ENCODE results near the gene ENTPD8.

ENTPD8 gene

GRCh38 chr9:137402746-137403145 is 38.4 kb downstream of the ENTPD8 start:
- no peak overlapping the region for H3K4me3 ChIP-seq (ENCODE audit: insufficient read depth, low read depth, low read length, poor library complexity, severe bottlenecking)
- H3K9me3 ChIP-seq (ENCODE audit: control insufficient read depth, low read length) = no peaks in the 10 kb centered on the region
- no peak overlapping the region for H3K27ac ChIP-seq (ENCODE audit: insufficient read depth, low read length, poor library complexity, severe bottlenecking)
- no peaks in the 10 kb centered on the region for H3K27me3 ChIP-seq (replicated peaks; ENCODE audit: control insufficient read depth, insufficient read depth, low read length, poor library complexity, severe bottlenecking)
- H3K36me3 ChIP-seq (ENCODE audit: control insufficient read depth, insufficient read depth, low read length) = no peaks in the 10 kb centered on the region
- peaks cover 14% of the 10 kb centered on the region for H3K4me1 ChIP-seq (ENCODE audit: control insufficient read depth, insufficient read depth, low read length, poor library complexity, severe bottlenecking)
- no peak for DNase-seq

- Histone ChIP-seq H3K4me3 (ENCODE audit: insufficient read depth, low read depth, low read length, poor library complexity, severe bottlenecking) (no peak overlapping the region), H3K27ac (ENCODE audit: insufficient read depth, low read length, poor library complexity, severe bottlenecking) (no peak overlapping the region), H3K27me3 (replicated peaks; ENCODE audit: control insufficient read depth, insufficient read depth, low read length, poor library complexity, severe bottlenecking) (no peaks in the 10 kb centered on the region), H3K36me3 (ENCODE audit: control insufficient read depth, insufficient read depth, low read length) (no peaks in the 10 kb centered on the region), H3K4me1 (ENCODE audit: control insufficient read depth, insufficient read depth, low read length, poor library complexity, severe bottlenecking) (no peaks in the 10 kb centered on the region), H3K9me3 (ENCODE audit: control insufficient read depth, low read length) (no peaks in the 10 kb centered on the region)
- DNase-seq = no peak
These were observed 42.3 kb downstream of the ENTPD8 start for GRCh38 chr9:137398561-137399468.

GRCh38 chr9:137397675-137398423 is 43.3 kb downstream of the ENTPD8 start:
- H3K4me3 ChIP-seq (ENCODE audit: insufficient read depth, low read depth, low read length, poor library complexity, severe bottlenecking) = no peak overlapping the region
- H3K27ac ChIP-seq (ENCODE audit: insufficient read depth, low read length, poor library complexity, severe bottlenecking) = no peak overlapping the region
- no peaks in the 10 kb centered on the region for H3K36me3 ChIP-seq (ENCODE audit: control insufficient read depth, insufficient read depth, low read length)
- H3K27me3 ChIP-seq (replicated peaks; ENCODE audit: control insufficient read depth, insufficient read depth, low read length, poor library complexity, severe bottlenecking) = no peaks in the 10 kb centered on the region
- H3K9me3 ChIP-seq (ENCODE audit: control insufficient read depth, low read length) = no peaks in the 10 kb centered on the region
- no peak for DNase-seq
- H3K4me1 ChIP-seq (ENCODE audit: control insufficient read depth, insufficient read depth, low read length, poor library complexity, severe bottlenecking) = no peaks in the 10 kb centered on the region

- Histone ChIP-seq H3K9me3 (ENCODE audit: control insufficient read depth, low read length) (no peaks in the 10 kb centered on the region), H3K36me3 (ENCODE audit: control insufficient read depth, insufficient read depth, low read length) (no peaks in the 10 kb centered on the region), H3K27me3 (replicated peaks; ENCODE audit: control insufficient read depth, insufficient read depth, low read length, poor library complexity, severe bottlenecking) (no peaks in the 10 kb centered on the region), H3K4me3 (ENCODE audit: insufficient read depth, low read depth, low read length, poor library complexity, severe bottlenecking) (no peak overlapping the region), H3K4me1 (ENCODE audit: control insufficient read depth, insufficient read depth, low read length, poor library complexity, severe bottlenecking) (no peaks in the 10 kb centered on the region), H3K27ac (ENCODE audit: insufficient read depth, low read length, poor library complexity, severe bottlenecking) (no peak overlapping the region)
- no peak for DNase-seq
These were observed 44.4 kb downstream of the ENTPD8 start for GRCh38 chr9:137396634-137397367.

GRCh38 chr9:137396227-137396626 is 44.9 kb downstream of the ENTPD8 start:
- Histone ChIP-seq H3K4me1 (ENCODE audit: control insufficient read depth, insufficient read depth, low read length, poor library complexity, severe bottlenecking) (no peaks in the 10 kb centered on the region), H3K9me3 (ENCODE audit: control insufficient read depth, low read length) (no peaks in the 10 kb centered on the region), H3K4me3 (ENCODE audit: insufficient read depth, low read depth, low read length, poor library complexity, severe bottlenecking) (no peak overlapping the region), H3K36me3 (ENCODE audit: control insufficient read depth, insufficient read depth, low read length) (no peaks in the 10 kb centered on the region), H3K27me3 (replicated peaks; ENCODE audit: control insufficient read depth, insufficient read depth, low read length, poor library complexity, severe bottlenecking) (no peaks in the 10 kb centered on the region), H3K27ac (ENCODE audit: insufficient read depth, low read length, poor library complexity, severe bottlenecking) (no peak overlapping the region)
- DNase-seq = no peak

- no peaks in the 10 kb centered on the region for H3K4me1 ChIP-seq (ENCODE audit: control insufficient read depth, insufficient read depth, low read length, poor library complexity, severe bottlenecking)
- H3K4me3 ChIP-seq (ENCODE audit: insufficient read depth, low read depth, low read length, poor library complexity, severe bottlenecking) = no peak overlapping the region
- DNase-seq = no peak
- H3K27me3 ChIP-seq (replicated peaks; ENCODE audit: control insufficient read depth, insufficient read depth, low read length, poor library complexity, severe bottlenecking) = no peaks in the 10 kb centered on the region
- H3K9me3 ChIP-seq (ENCODE audit: control insufficient read depth, low read length) = no peaks in the 10 kb centered on the region
- no peak overlapping the region for H3K27ac ChIP-seq (ENCODE audit: insufficient read depth, low read length, poor library complexity, severe bottlenecking)
- H3K36me3 ChIP-seq (ENCODE audit: control insufficient read depth, insufficient read depth, low read length) = no peaks in the 10 kb centered on the region
These were observed 45.5 kb downstream of the ENTPD8 start for GRCh38 chr9:137395666-137396010.

GRCh38 chr9:137394866-137395665 is 46.1 kb downstream of the ENTPD8 start:
- H3K9me3 ChIP-seq (ENCODE audit: control insufficient read depth, low read length) = no peaks in the 10 kb centered on the region
- H3K4me1 ChIP-seq (ENCODE audit: control insufficient read depth, insufficient read depth, low read length, poor library complexity, severe bottlenecking) = no peaks in the 10 kb centered on the region
- no peak overlapping the region for H3K4me3 ChIP-seq (ENCODE audit: insufficient read depth, low read depth, low read length, poor library complexity, severe bottlenecking)
- H3K27me3 ChIP-seq (replicated peaks; ENCODE audit: control insufficient read depth, insufficient read depth, low read length, poor library complexity, severe bottlenecking) = no peaks in the 10 kb centered on the region
- no peak for DNase-seq
- H3K27ac ChIP-seq (ENCODE audit: insufficient read depth, low read length, poor library complexity, severe bottlenecking) = no peak overlapping the region
- H3K36me3 ChIP-seq (ENCODE audit: control insufficient read depth, insufficient read depth, low read length) = no peaks in the 10 kb centered on the region

- no peaks in the 10 kb centered on the region for H3K4me1 ChIP-seq (ENCODE audit: control insufficient read depth, insufficient read depth, low read length, poor library complexity, severe bottlenecking)
- no peak for DNase-seq
- H3K4me3 ChIP-seq (ENCODE audit: insufficient read depth, low read depth, low read length, poor library complexity, severe bottlenecking) = no peak overlapping the region
- no peaks in the 10 kb centered on the region for H3K27me3 ChIP-seq (replicated peaks; ENCODE audit: control insufficient read depth, insufficient read depth, low read length, poor library complexity, severe bottlenecking)
- no peaks in the 10 kb centered on the region for H3K36me3 ChIP-seq (ENCODE audit: control insufficient read depth, insufficient read depth, low read length)
- H3K9me3 ChIP-seq (ENCODE audit: control insufficient read depth, low read length) = no peaks in the 10 kb centered on the region
- H3K27ac ChIP-seq (ENCODE audit: insufficient read depth, low read length, poor library complexity, severe bottlenecking) = no peak overlapping the region
These were observed 47.7 kb downstream of the ENTPD8 start for GRCh38 chr9:137393176-137394150.
